HUDEP-2 (cell line): ENCODE results near the gene CEBPB.

ENCODE experiments used
- DNase-seq, 76 experiments: peaks; one replicate each; lab custom pipeline; 2025; ENCODE audit not compliant: unreplicated experiment in 76 of 76; lab: John Stamatoyannopoulos, UW

CEBPB gene

DNA sequence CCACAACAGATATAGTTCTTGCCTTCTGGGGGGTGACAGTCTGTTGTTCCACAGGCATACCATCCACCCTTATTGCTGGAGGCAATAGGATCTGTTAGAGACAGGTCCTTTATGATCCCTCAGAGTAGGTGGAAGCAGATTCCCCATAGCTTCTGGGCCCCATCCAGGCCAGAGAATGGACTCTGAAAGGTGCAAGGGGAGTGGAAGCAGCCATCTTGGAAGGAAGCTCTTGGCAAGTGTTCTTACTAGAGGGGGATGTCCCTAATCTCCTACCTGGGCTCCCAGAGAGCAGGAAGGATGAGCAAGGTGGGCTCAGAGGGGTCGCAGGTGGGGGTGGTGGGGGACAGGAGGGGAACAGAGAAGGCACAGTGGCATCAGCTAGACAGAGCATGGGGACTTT is 33.4 kb downstream of the CEBPB start:
- no peak for DNase-seq

DNA sequence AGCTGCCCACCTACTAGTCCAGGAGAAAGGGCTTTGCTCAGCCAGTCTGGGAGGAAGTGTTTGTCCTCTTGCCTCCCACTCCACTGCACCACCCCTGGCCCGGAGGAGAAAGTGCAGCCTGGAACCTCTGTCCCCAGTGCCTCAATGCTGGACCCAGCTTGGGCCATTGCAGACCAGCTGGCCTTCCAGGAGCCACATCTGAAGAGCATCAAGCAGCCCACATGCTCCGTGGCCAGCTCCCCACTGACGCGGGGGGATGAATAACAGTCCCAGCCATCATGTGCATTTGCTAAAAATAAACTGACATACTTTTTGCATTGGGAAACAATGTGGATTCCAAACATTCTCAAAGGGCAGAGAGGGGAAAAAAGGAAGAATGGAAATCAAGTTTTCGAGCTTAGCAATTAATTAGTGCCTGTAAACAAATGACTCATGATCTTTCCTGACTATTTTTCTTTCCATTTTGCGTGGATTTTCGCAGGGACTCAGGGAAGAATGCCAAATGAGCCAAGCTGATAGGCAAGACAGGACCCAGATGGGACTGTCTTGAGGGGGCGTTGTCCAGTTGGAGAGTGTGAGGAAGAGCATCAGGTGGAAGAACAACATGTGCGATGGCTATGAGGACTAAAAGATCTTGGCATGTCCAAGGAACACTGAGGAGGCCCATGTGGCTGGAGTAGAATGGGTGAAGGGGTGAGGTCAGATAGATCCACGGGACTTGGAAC is 34.1 kb downstream of the CEBPB start:
- DNase-seq = no peak

DNA sequence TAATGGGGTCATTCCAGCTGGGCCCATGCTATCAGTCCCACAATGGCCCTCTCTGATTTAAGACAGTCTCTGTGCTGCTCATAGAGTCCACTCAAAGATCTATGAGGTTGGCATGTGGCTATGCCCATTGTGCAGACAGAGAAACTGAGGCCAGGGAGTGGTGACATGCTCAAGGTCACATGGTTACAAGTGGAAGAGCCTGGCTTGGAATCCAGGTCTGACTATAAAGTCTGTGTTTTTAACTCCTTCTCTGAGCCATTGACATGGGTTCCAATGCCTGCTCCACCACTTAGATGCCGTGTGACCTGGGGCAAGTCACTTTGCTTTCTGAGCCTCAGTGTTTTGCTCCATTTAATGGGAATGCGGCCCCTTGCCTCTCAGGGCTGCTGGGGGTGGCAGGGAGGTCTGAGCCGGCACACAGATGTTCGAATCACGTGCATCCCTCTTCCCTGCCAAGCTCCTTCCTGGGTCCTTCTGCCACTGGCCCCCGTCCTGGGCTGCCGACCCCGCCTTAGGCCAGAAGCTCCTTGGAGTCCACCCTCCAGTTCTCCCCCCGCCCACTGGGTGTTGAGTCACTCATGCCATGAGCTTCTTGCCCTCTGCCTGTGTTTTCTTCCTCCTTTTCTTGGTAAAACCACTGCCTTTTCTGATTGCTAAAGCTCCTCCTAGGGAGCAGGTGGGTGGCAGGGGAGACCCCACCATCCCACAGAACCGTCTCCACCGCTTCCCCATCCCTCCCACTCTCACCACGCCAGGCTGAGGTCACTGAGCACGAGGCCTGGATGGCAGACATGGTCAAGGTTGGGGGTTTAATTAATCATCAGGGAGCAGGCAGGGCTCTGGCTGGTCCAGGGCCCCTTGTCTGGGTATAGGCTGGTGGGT is 35.7 kb downstream of the CEBPB start:
- DNase-seq = peak in 1 of 76 experiments; percentile 9

DNA sequence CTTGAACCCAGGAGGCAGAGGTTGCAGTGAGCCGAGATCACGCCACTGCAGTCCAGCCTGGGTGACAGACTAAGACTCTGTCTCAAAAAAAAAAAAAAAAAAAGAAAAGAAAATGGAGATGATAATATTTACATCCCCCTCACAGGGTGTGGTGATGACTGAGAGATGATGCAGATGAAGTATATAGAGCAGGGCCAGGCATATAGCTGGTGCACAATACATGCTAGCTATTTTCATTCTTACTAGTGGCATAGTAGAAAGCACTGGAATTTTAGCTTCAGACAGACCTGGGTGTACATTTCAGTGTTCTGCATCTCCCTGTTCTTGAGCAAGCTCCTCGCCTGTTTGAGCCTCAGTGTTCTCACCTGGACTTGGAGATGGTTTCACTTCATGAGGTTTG is 36.9 kb downstream of the CEBPB start:
- DNase-seq = no peak

DNA sequence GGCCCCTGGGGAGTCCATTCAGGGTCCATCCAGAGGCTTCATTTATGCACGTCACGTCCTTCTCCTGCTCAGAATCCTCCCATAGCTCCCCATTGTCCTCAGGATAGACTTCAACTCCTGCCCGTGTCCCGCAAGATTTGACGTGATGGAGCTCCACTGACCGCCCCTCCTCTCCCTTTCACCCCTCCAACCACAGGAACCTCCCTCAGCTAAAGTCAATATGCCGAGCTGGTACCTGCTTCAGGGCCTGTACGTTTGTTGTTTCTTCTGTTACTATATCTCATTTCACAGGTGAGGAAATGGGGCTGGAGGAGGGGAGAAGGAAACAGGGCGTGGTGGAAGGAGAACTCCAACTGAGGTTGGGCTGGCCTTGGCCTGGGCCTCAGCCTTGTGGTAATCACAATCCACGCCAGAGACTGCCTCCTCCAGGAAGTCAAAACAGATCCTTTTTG is 38.6 kb downstream of the CEBPB start:
- no peak for DNase-seq

DNA sequence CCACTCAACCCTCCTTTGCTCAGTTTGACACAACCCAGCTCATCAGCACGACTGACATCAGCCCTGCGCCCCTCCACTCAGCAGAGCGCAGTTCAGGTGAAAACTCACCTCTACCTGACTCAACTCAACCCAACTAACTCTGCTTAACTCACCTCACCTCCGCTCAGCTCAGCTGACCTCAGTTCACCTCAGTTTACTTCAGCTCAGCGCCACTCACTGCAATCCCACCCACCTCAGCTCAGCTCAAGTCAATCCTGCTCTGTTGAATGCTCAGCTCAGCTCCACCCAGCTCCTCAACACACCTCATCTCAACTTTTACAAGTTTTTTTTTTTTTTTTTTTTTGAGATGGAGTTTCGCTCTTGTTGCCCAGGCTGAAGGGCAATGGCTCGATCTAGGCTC is 39.6 kb downstream of the CEBPB start:
- no peak for DNase-seq

DNA sequence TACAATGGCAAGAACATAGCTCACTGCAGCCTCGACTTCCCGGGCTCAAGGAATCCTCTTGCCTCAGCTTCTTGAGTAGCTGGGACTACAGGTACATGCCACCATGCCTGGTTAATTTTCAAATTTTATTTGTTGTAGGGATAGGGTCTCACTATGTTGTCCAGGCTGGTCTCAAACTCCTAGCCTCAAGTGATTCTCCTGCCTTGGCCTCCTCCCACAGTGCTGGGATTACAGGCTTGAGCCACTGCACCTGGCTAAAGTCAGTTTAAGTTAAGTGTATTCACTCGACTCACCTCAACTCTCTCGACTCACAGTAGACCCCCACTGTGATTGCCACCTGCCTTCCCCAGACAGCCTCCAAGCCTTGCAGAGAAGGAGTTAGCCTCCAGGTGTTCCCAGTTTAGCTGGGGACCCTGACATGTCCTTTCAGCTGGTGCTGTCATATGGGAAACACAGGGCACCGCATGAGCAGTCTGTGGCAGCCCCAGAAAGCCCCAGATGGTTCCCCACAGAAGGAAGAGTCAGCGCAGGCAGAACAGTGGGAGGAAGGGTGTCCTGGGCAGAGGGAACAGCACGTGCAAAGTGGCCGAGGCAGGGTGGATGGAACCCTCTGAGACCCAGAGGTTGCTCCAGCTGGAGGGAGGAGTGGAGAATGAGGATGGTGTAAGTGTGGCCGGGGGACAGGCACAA is 40.4 kb downstream of the CEBPB start:
- DNase-seq = no peak

DNA sequence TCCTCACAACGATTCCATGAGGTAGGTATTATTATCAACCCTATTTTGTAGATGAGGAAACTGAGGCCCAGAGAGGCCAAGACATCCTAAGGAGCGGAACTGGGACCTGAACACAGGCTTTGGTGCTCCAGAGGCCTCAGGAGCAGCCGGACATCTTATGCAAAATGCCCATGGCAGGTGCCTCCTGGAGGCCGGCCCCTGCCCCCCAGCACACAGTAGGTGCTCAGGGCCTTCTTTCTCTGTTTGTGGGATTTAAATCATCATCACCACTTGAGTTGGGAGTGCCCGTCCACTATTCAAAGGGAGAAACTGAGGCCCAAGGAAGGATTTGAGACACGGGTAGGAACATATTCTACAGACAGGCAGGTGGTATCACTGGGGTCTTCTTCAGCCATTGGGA is 41.2 kb downstream of the CEBPB start:
- DNase-seq = no peak

DNA sequence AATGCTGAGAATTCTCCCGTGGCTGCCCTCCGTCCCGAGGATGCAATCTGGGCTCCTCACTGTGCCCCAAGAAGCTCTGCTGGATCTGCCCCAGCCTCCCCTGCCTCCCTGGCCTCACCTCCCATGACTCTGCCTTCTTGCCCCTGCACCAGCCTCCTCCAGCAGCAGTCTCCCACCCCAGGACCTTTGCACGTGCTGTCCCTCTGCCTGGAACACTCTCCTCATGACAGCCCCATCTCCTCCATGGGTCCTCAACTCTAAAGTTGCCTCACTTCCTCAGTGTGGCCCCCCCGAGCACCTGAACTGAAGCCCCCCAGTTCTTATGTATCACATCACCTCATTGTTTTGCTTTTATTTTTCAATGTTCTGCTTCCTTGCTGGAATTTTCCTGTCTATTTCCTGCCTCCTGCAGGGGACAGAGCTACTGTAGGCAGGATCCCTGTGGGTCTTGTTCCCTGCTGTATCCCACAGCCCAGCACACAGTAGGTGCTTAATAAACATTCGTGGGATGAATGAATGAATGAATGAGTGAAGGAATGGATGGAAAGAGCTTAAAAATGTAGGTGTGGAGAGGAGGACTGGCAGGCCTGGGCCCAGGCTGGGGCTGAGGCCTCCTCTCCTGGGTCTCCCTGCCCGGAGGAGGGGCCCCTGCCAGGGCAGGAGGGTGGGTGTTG is 42.2 kb downstream of the CEBPB start:
- no peak for DNase-seq

DNA sequence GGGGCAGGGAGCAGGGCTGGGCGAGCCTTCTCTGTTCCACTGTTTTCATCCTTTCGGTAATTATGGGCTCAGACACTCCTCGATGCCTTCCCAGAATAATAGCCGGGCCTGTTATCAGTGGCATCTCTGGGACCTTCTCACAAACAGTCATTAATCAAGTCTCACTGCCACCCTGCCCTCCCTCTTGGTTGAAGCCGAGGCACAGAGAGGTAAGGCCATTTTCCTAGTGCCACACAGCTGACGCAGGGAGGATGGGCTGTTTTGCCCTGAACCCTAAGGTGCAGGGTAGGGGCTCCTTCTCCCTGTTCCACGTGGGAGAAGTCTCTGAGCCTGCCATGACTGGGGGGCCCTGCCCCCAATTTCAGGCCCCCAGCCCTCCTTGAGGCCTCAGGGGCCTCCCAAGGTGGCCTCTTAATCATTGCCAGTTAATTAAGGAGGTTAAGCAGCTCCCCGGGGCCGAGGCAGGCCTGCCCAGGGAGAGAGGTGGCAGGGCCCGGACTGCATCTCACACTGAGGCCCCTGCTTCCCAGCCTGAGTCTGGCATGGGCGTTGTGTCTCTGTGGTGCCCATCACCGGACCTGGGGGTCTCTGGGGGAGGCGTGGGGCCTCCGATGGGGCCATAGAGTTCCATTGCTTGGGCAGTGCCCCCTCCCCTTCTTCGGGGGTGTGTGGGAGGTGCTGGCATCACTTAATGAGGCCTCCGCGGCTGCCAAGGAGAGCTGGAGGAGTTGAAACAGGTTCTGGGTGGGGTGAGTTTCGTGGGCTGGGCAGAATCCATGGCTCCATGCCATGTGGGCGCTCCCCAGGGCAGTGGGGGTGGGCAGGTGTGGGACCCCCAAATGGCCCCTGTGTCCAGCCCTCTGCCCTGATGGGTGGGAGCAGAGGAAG is 42.9 kb downstream of the CEBPB start:
- DNase-seq = no peak

DNA sequence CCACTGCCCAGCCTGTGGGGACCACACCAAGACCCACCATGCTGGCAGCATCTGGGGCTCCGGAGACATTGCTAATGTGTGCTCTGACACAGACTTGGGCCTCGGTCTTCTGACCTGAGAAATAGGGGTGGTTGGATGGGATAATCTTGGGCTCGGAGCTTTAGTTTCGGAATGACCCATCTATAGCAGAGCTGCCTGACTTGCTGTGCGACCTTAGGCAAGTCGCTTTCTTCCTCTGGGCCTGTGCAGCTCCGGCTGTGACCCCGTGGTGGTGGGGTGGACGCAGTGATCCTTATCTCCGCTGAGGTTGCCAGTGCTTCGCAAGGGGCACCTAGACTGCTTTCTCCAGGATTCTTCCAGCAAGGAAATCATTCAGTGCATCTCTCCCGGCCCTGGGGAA is 43.7 kb downstream of the CEBPB start:
- no peak for DNase-seq

DNA sequence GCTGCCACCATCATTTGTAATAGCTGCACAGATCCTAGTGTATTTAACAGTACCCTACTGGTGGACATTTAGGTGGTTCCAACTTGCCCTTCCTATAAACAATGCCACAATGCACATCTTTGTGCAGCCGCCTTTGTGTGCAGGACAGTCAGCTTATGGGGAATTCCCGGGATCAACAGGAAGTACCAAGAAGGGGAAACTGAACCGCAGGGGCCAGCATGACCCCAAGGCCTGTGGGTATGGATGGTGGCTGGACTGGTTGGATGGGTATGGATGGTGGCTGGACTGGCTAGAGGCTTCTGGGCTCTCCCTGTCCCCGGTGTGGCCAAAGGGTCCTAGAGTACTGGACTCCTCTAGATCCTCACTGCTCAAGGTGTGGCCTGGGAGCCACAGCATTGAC is 46.7 kb downstream of the CEBPB start:
- no peak for DNase-seq

DNA sequence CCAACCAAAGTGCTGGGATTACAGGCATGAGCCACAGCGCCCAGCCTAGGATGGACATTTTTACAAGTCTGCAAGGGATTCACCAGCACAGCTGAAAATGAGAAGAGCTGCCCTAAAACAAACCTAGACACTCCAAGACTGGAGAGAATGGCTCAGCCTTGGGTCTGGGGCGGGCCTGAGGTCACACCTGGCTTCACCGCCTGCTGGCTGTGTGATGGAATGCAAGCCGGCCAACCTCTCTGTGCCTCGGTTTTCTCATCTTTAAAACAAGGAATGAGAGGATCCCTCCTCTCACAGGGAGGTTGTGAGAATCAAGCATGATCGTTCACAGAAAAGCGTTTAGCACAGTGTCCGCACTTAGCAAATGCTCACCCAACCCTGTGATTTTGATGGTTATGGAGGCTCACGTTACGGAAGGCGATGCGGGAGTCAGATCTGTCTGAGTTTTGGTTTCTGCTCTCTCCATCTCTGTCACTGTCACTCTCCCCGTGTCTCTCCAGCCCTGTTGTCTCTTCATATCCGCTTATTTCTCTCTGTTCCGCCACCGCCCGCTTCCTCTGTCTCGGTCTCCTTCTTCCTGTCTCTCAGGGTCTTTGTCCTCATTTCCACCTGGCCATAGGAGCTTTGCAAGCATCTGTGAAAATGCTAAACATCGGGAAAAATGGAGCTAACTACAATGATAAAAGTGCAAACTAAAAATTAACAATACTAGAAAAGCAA is 47.6 kb downstream of the CEBPB start:
- DNase-seq = no peak

DNA sequence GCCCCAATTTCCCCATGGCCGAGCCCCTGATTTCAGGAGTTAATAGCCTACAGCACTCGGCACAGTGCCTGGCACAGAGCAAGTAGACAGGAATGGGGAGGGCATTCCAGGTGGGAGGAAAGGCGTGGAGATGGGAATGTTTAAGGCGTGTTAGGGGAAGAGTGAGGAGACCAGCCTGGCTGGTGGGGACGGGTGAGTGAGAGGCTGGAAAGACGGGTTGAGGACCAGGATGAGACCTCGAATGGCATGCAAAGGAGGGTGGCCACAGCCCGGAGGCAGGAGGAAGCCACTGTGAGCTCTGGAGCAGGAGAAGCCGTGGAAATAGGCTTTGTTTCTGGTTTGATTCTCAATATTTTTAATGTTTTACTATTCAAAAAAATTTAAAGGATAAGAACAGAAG is 49.5 kb downstream of the CEBPB start:
- DNase-seq = no peak

DNA sequence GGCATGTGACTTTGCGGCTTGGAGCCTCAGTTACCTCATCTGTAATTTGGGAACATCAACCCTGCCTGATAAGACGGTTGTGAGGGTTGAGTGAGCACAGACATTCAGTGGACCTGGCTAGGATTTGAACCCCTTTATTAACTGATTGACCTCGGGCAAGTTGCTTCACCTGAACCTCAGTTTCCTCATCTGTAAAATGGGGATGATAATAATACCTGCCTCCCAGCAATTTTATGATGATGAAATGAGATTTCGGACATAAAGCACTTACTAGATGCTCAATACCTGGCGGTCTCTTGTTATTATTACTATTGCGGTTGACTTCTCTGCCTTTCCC is 51.5 kb downstream of the CEBPB start:
- no peak for DNase-seq
